Uterus (tissue), 4 donors: Measurements from ENCODE around the gene AAK1. TPM values are rescaled to one million over a fixed set of nuclear protein-coding genes. Genes with fewer than 3 reads are reported as not detected.

ENCODE experiments used
- DNase-seq, 2 donors: peaks; one replicate each; pipeline ENCODE4 v3.0.0-alpha.2; 2019 to 2020
- H3K27ac ChIP-seq, 2 donors: fragments of 200-600 bp; sonication (generic); 1 replicate in 1 of 2; 2 replicates in 1 of 2; pipeline ENCODE4 v1.5.1; 2016 to 2018
- H3K27me3 ChIP-seq, 2 donors: fragments of 200-600 bp; sonication (generic); one replicate each; pipeline ENCODE4 v1.5.1; 2018 to 2019; ENCODE audit warnings: control low read depth in 1 of 2
- H3K36me3 ChIP-seq, 2 donors: fragments of 200-600 bp; sonication (generic); one replicate each; pipeline ENCODE4 v1.5.1; 2019; ENCODE audit warnings: control low read depth in 1 of 2
- H3K4me1 ChIP-seq, 2 donors: fragments of 200-600 bp; sonication (generic); one replicate each; pipeline ENCODE4 v1.5.1; 2018 to 2019; ENCODE audit warnings: control low read depth in 1 of 2
- H3K4me3 ChIP-seq, 2 donors: fragments of 200-600 bp; sonication (generic); 1 replicate in 1 of 2; 2 replicates in 1 of 2; pipeline ENCODE4 v1.5.1; 2018 to 2019; ENCODE audit warnings: mild to moderate bottlenecking in 1 of 2
- H3K9me3 ChIP-seq, 2 donors: fragments of 200-600 bp; sonication (generic); one replicate each; pipeline ENCODE4 v1.5.1; 2019; ENCODE audit warnings: control low read depth in 1 of 2
- POLR2A ChIP-seq, 2 donors: fragments of 450-650 bp; IDR thresholded peaks; one replicate each; pipeline ENCODE4 v1.6.1; 2016; ENCODE audit warnings: antibody characterized with exemption in 2 of 2, mild to moderate bottlenecking in 1 of 2, moderate library complexity in 1 of 2
- intact Hi-C: fragments of 100-400 bp; cut with DNase I; formaldehyde crosslinking; loops from one replicate; pipeline ENCODE4 v1.15.1; 2023; ENCODE audit warnings: low total_unique reads
- total RNA-seq, 4 donors: library from RNA; depleted of rRNA in 3 of 4; stranded (reverse); fragments of >200 nt in 3 of 4; gene quantifications; one replicate each; pipeline versions ENCODE4 v1.1.0 to v1.2.4, GENCODE V29; 2014 to 2023
- TF ChIP-seq, protein P1 (sequence below), 4 experiments: fragments of 200-600 bp in 2 of 4; fragments of 450-650 bp in 2 of 4; sonication (generic) in 2 of 4; IDR thresholded peaks; one replicate each; pipeline ENCODE4 v1.5.1; 2016 to 2019; ENCODE audit warnings: antibody characterized with exemption in 4 of 4, mild to moderate bottlenecking in 2 of 4, moderate library complexity in 1 of 4
- donor health status: DM: yes; HTN: yes; CAD: no.

The AAK1 gene
- total RNA-seq, 4 donors from 2014 or later, result 13.1 to 66.3 (median 32.5) TPM

DNA sequence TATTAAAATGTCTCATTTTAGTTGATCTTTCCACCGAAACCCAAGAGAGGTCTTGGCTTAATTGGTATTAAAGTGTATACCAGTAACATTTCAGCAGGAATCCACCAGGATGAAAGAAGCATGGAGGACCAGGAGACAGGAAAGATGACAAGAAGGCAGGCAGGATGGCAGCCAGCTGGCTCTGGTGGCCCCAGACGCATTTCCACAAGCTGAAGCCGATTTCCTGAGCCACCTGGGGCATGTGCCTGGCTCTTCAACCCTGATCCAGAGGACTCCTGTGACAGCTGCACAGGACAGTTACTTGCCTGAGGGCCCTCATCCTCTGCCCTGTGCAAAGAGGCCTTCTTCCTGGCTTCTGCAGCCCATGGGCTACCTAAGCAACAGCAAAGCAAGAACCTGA lies 149.4 kb downstream of the AAK1 start:
- no peaks in the 10 kb centered on the region for H3K9me3 ChIP-seq
- no peaks in the 10 kb centered on the region for H3K27me3 ChIP-seq
- no peak overlapping the region for H3K4me3 ChIP-seq
- H3K4me1 ChIP-seq, result no peaks in the 10 kb centered on the region
- no peaks in the 10 kb centered on the region for H3K36me3 ChIP-seq
- intact Hi-C loops, result no loop called here
- H3K27ac ChIP-seq, result no peak overlapping the region
- no peak for TF ChIP-seq POLR2A (IDR thresholded peaks at IDR 0.05)
- TF ChIP-seq, protein P1, sequence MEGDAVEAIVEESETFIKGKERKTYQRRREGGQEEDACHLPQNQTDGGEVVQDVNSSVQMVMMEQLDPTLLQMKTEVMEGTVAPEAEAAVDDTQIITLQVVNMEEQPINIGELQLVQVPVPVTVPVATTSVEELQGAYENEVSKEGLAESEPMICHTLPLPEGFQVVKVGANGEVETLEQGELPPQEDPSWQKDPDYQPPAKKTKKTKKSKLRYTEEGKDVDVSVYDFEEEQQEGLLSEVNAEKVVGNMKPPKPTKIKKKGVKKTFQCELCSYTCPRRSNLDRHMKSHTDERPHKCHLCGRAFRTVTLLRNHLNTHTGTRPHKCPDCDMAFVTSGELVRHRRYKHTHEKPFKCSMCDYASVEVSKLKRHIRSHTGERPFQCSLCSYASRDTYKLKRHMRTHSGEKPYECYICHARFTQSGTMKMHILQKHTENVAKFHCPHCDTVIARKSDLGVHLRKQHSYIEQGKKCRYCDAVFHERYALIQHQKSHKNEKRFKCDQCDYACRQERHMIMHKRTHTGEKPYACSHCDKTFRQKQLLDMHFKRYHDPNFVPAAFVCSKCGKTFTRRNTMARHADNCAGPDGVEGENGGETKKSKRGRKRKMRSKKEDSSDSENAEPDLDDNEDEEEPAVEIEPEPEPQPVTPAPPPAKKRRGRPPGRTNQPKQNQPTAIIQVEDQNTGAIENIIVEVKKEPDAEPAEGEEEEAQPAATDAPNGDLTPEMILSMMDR (IDR thresholded peaks at IDR 0.05), result no peak
- no peak for DNase-seq

DNA sequence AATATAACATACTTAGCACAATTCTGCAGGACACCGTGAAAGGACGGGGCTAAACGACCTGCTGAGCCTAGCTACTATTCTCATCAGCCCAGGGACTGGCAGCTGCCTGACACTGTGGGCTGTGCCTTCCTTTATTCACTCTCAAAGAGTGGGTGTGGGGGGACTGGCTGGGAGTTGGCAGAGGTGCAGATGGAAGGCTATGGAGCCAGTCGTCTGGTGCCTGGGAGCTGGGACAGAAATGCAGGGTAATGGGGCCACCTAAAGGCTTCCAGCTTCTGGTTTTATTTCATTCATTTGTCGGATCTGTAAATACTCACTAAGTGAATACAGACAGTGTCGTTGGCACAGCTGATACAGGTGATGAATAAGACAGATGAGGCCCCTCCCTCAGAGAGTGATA lies 150.3 kb downstream of the AAK1 start:
- Histone ChIP-seq H3K36me3 (no peaks in the 10 kb centered on the region), H3K4me3 (no peak overlapping the region), H3K4me1 (no peaks in the 10 kb centered on the region), H3K9me3 (no peaks in the 10 kb centered on the region), H3K27ac (no peak overlapping the region), H3K27me3 (no peaks in the 10 kb centered on the region)
- no peak for DNase-seq
- intact Hi-C loops, result no loop called here
- no peak for TF ChIP-seq POLR2A (IDR thresholded peaks at IDR 0.05)
- TF ChIP-seq, protein P1 (IDR thresholded peaks at IDR 0.05), result no peak

DNA sequence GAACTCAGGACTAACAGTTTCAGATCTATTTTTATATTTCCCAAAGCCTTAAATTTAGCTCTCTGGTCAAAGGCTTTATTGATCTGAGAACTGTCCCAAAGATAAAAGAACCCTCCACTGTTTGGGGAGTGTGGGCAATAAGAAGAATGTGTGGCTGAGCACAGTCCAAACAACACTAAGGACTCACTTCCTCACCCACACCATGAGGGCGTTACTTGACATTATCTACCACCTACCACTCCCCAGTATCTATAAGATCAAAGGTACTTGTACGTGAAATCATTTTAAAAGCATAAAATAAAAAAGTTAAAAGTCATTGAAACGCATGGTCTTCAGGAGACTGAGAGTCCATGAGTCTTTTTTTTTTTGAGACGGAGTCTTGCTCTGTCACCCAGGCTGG lies 151.7 kb downstream of the AAK1 start:
- no peak for DNase-seq
- Histone ChIP-seq H3K27me3 (no peaks in the 10 kb centered on the region), H3K9me3 (no peaks in the 10 kb centered on the region), H3K36me3 (no peaks in the 10 kb centered on the region), H3K4me1 (no peaks in the 10 kb centered on the region), H3K4me3 (no peak overlapping the region), H3K27ac (peak overlapping the region in 1 of 2 donors; percentile 78)
- no peak for TF ChIP-seq POLR2A (IDR thresholded peaks at IDR 0.05)
- TF ChIP-seq, protein P1 (IDR thresholded peaks at IDR 0.05), result no peak
- intact Hi-C loops, result no loop called here

DNA sequence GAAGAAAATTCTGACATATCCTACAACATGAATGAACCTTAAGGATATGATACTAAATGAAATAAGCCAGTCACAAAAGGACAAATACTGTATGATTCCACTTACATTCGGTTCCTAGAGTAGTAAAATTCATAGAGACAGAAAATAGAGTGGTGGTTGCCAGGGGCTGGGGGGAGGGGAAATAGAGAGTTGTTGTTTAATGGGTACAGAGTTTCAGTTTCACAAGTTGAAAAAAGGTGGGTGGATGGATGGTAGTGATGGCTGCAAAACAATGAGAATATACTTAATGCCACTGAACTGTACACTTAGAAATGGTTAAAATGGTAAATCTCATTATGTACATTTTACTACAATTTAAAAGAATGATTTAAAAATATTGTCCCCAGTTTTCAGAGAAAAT lies 153.1 kb downstream of the AAK1 start:
- no peaks in the 10 kb centered on the region for H3K9me3 ChIP-seq
- DNase-seq, result no peak
- no peaks in the 10 kb centered on the region for H3K27me3 ChIP-seq
- H3K36me3 ChIP-seq, result no peaks in the 10 kb centered on the region
- TF ChIP-seq, protein P1 (IDR thresholded peaks at IDR 0.05), result no peak
- TF ChIP-seq POLR2A (IDR thresholded peaks at IDR 0.05), result no peak
- H3K27ac ChIP-seq, result peak overlapping the region; percentile 78 to 84
- intact Hi-C loops, result no loop called here
- H3K4me3 ChIP-seq, result no peak overlapping the region
- no peaks in the 10 kb centered on the region for H3K4me1 ChIP-seq

DNA sequence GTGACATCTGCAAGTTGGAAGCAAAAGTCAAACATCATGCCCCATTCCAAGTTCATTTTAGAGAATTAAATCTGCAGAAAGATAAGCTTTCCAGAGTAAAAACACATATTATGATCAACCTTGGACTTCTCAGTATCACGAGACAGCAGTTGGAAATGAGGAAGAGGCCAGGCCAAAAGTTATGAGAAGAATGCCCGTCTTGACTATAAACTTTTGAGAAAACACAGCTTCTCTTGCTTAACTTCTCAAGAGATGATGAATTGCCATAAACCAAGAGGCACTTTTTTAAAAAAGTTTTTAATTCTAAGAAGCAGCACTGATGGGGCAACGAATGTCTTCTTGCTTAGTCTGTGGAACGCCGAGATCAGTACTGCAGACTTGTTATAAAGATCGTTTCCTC lies 153.7 kb downstream of the AAK1 start:
- DNase-seq, result peak in 1 of 2 donors; percentile 43
- Histone ChIP-seq H3K27ac (peak overlapping the region; percentile 78 to 84), H3K4me1 (no peaks in the 10 kb centered on the region), H3K4me3 (no peak overlapping the region), H3K9me3 (no peaks in the 10 kb centered on the region), H3K36me3 (no peaks in the 10 kb centered on the region), H3K27me3 (no peaks in the 10 kb centered on the region)
- intact Hi-C loops, result no loop called here
- no peak for TF ChIP-seq POLR2A (IDR thresholded peaks at IDR 0.05)
- TF ChIP-seq, protein P1 (IDR thresholded peaks at IDR 0.05), result no peak
